ENCODE measurements around the gene ULK4.

ULK4 gene

GRCh38 chr3:41521010-41521655 lies 440.8 kb downstream of the ULK4 start:
- H3K36me3 ChIP-seq = no peaks in the 10 kb centered on the region
- no peak overlapping the region for H3K27ac ChIP-seq
- H3K9me3 ChIP-seq = no peaks in the 10 kb centered on the region
- H3K27me3 ChIP-seq = no peaks in the 10 kb centered on the region
- H3K4me1 ChIP-seq (ENCODE audit: control insufficient read depth in 1 of 2, insufficient read depth in 1 of 2, low read depth in 1 of 2, low read length in 1 of 2) = no peaks in the 10 kb centered on the region
- no peak overlapping the region for H3K4me3 ChIP-seq (ENCODE audit: low read depth in 1 of 2, low read length in 1 of 2)
- no peak for TF ChIP-seq CTCF (IDR thresholded peaks at IDR 0.05)

GRCh38 chr3:41519746-41520145 lies 442.2 kb downstream of the ULK4 start:
- no peaks in the 10 kb centered on the region for H3K36me3 ChIP-seq
- H3K4me1 ChIP-seq (ENCODE audit: control insufficient read depth in 1 of 2, insufficient read depth in 1 of 2, low read depth in 1 of 2, low read length in 1 of 2) = no peaks in the 10 kb centered on the region
- no peaks in the 10 kb centered on the region for H3K9me3 ChIP-seq
- TF ChIP-seq CTCF (IDR thresholded peaks at IDR 0.05) = no peak
- no peaks in the 10 kb centered on the region for H3K27me3 ChIP-seq
- no peak overlapping the region for H3K27ac ChIP-seq
- no peak overlapping the region for H3K4me3 ChIP-seq (ENCODE audit: low read depth in 1 of 2, low read length in 1 of 2)

GRCh38 chr3:41518626-41519025 lies 443.3 kb downstream of the ULK4 start:
- no peaks in the 10 kb centered on the region for H3K27me3 ChIP-seq
- H3K4me1 ChIP-seq (ENCODE audit: control insufficient read depth in 1 of 2, insufficient read depth in 1 of 2, low read depth in 1 of 2, low read length in 1 of 2) = no peaks in the 10 kb centered on the region
- no peaks in the 10 kb centered on the region for H3K9me3 ChIP-seq
- H3K27ac ChIP-seq = no peak overlapping the region
- no peaks in the 10 kb centered on the region for H3K36me3 ChIP-seq
- TF ChIP-seq CTCF (IDR thresholded peaks at IDR 0.05) = no peak
- H3K4me3 ChIP-seq (ENCODE audit: low read depth in 1 of 2, low read length in 1 of 2) = no peak overlapping the region

GRCh38 chr3:41508063-41508696 lies 453.7 kb downstream of the ULK4 start:
- H3K36me3 ChIP-seq = no peaks in the 10 kb centered on the region

GRCh38 chr3:41507336-41508062 lies 454.4 kb downstream of the ULK4 start:
- Histone ChIP-seq H3K36me3 (no peaks in the 10 kb centered on the region), H3K9me3 (no peaks in the 10 kb centered on the region), H3K4me1 (ENCODE audit: control insufficient read depth in 1 of 2, insufficient read depth in 1 of 2, low read depth in 1 of 2, low read length in 1 of 2) (no peaks in the 10 kb centered on the region), H3K27ac (no peak overlapping the region), H3K4me3 (ENCODE audit: low read depth in 1 of 2, low read length in 1 of 2) (no peak overlapping the region), H3K27me3 (no peaks in the 10 kb centered on the region)
- TF ChIP-seq CTCF (IDR thresholded peaks at IDR 0.05) = no peak

More at GRCh38 chr3:41508063-41508696, 453.7 kb downstream of the ULK4 start:
- Histone ChIP-seq H3K4me1 (ENCODE audit: control insufficient read depth in 1 of 2, insufficient read depth in 1 of 2, low read depth in 1 of 2, low read length in 1 of 2) (no peaks in the 10 kb centered on the region), H3K27ac (no peak overlapping the region), H3K27me3 (no peaks in the 10 kb centered on the region), H3K4me3 (ENCODE audit: low read depth in 1 of 2, low read length in 1 of 2) (no peak overlapping the region), H3K9me3 (no peaks in the 10 kb centered on the region)
- TF ChIP-seq CTCF (IDR thresholded peaks at IDR 0.05) = no peak

All from neutrophil (primary cell).